ENCODE results near the gene OSBPL10. TPM values are rescaled to one million over a fixed set of nuclear protein-coding genes. Genes with fewer than 3 reads are reported as not detected.

Gene OSBPL10
- total and polyA plus RNA-seq, 2 of the 8 experiments (the other 6 are each of a cell fraction or from before 2014, with no cell fraction given): 26.2 to 86.7 TPM

DNA sequence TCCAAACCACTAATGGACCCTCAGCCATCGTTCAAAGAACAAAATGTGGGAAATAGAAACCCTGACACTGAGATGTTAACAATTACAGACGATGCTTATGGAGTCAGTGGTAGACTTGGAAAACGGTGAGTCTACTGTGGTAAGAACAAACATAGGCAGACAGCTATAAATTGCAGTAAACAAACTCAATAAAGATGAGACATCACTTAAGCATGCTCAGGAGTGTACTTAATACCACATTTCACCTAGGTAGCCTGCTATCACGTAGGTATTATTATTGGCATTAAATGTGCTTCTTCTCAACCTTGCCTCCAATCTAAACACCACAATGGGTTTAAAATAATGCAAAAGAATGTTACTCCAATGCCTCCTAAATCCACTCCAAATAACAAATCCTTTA, 2.5 kb downstream of the OSBPL10 start:
- Histone ChIP-seq H2AFZ (ENCODE audit: low read length) (no peak overlapping the region), H2BK5ac (ENCODE audit: low read depth, low read length) (no peak overlapping the region), H3K4me3 (ENCODE audit: extremely low read depth in 1 of 4, insufficient read depth in 2 of 4, low read depth in 3 of 4, low read length in 4 of 4) (no peak overlapping the region), H3K4me1 (replicated peaks in 1 of 4; ENCODE audit: control insufficient read depth in 3 of 4, insufficient read depth in 4 of 4, low read length in 3 of 4) (peaks cover 0 to 12% (median 4%) of the 10 kb centered on the region in 4 experiments; a peak in 3 of 7 replicates), H2BK15ac (ENCODE audit: low read length) (no peak overlapping the region), H2BK20ac (ENCODE audit: low read length) (no peak overlapping the region), H2BK120ac (replicated peaks; ENCODE audit: low read depth, low read length) (no peak overlapping the region), H3K14ac (ENCODE audit: insufficient read length) (no peak overlapping the region), H3K36me3 (ENCODE audit: control insufficient read depth in 2 of 4, insufficient read depth in 4 of 4, low read length in 3 of 4) (peaks cover 0 to 5% (median 0%) of the 10 kb centered on the region in 4 experiments; a peak in 3 of 8 replicates), H4K20me1 (replicated peaks in 1 of 2; ENCODE audit: control insufficient read depth in 1 of 2, insufficient read depth in 2 of 2, low read length in 2 of 2) (no peaks in the 10 kb centered on the region), H2BK12ac (ENCODE audit: low read depth, low read length) (no peak overlapping the region), H3K79me1 (ENCODE audit: low read depth, low read length) (peaks cover 6% of the 10 kb centered on the region; the same call in 1 of the 2 replicates), H4K5ac (ENCODE audit: insufficient read length, low read depth, low read length) (no peak overlapping the region), H3K4ac (replicated peaks; ENCODE audit: insufficient read length, low read depth, low read length) (no peak overlapping the region), H3K4me2 (ENCODE audit: insufficient read depth in 1 of 2, low read depth in 2 of 2, low read length in 2 of 2) (no peak overlapping the region; a peak in 1 of 4 replicates), H3K27ac (ENCODE audit: low read depth, low read length) (no peak overlapping the region), H3K9me3 (ENCODE audit: insufficient read depth in 2 of 2, low read depth in 1 of 2, low read length in 1 of 2) (no peaks in the 10 kb centered on the region), H4K8ac (ENCODE audit: extremely low read depth, insufficient read depth, low read length) (no peak overlapping the region), H3K23me2 (ENCODE audit: low read depth, low read length) (peaks cover 4% of the 10 kb centered on the region), H3K56ac (replicated peaks; ENCODE audit: insufficient read length, low read depth, low read length) (no peak overlapping the region), H2AK5ac (ENCODE audit: low read depth, low read length) (no peak overlapping the region), H3K23ac (ENCODE audit: insufficient read length) (no peak overlapping the region), H3K79me2 (ENCODE audit: control insufficient read depth in 1 of 2, insufficient read depth in 2 of 2, low read length in 2 of 2) (peaks cover 30 to 67% of the 10 kb centered on the region in 2 experiments), H3K18ac (ENCODE audit: extremely low read depth, low read length) (no peak overlapping the region), H3K27me3 (replicated peaks in 1 of 4; ENCODE audit: control insufficient read depth in 3 of 4, extremely low read depth in 1 of 4, insufficient read depth in 3 of 4, low read length in 3 of 4) (no peaks in the 10 kb centered on the region; a peak in 1 of 7 replicates), H4K91ac (replicated peaks; ENCODE audit: insufficient read length, low read length) (no peak overlapping the region), H3K9ac (replicated peaks in 1 of 4; ENCODE audit: extremely low read depth in 1 of 4, low read depth in 3 of 4, low read length in 3 of 4) (no peak overlapping the region)
- POLR2A ChIA-PET (ENCODE audit: partially characterized antibody): no interaction called here
- DNase-seq (ENCODE audit: low read depth in 1 of 2, low spot score in 2 of 2): no peak
- no peak for FAIRE-seq
- 86% methylated on average over 4 of the region's 4 CpGs; no CpG with 5 or more reads in 1 of the 2 experiments for WGBS, 2 experiments (ENCODE audit: extremely low coverage in 1 of 2, insufficient coverage in 1 of 2, insufficient read length in 1 of 2, insufficient replicate concordance in 2 of 2, low coverage in 1 of 2, low lambda C conversion rate in 2 of 2, missing lambda C conversion rate in 1 of 2)
- CTCF ChIA-PET (ENCODE audit: partially characterized antibody): interaction anchor here (0.6 kb wide), 1 partner anchor 176 kb away, joined by 3 read pairs; no protein-coding TSS in a partner anchor
- TF ChIP-seq CBX5 (IDR thresholded peaks at IDR 0.05; ENCODE audit: low read depth, low read length) (no peak), SP1 (IDR thresholded peaks at IDR 0.05; ENCODE audit: low read depth, low read length) (no peak), TCF12 (IDR thresholded peaks at IDR 0.05; ENCODE audit: low read depth, low read length) (no peak), YY1 (IDR thresholded peaks at IDR 0.05; ENCODE audit: low read depth, low read length) (no peak), CTBP2 (IDR thresholded peaks at IDR 0.05; ENCODE audit: borderline replicate concordance, insufficient read depth, insufficient read length, low read length) (no peak), PHF8 (conservative IDR thresholded peaks at IDR 0.05; ENCODE audit: low read depth, low read length) (no peak), TAF7 (optimal IDR thresholded peaks at IDR 0.05; ENCODE audit: borderline replicate concordance, low read depth, low read length) (no peak)
- TF ChIP-seq, protein P1, sequence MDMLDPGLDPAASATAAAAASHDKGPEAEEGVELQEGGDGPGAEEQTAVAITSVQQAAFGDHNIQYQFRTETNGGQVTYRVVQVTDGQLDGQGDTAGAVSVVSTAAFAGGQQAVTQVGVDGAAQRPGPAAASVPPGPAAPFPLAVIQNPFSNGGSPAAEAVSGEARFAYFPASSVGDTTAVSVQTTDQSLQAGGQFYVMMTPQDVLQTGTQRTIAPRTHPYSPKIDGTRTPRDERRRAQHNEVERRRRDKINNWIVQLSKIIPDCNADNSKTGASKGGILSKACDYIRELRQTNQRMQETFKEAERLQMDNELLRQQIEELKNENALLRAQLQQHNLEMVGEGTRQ (IDR thresholded peaks at IDR 0.05; ENCODE audit: low read length): no peak
